ENCODE measurements around the gene PRR23A. TPM values are rescaled to one million over a fixed set of nuclear protein-coding genes. Genes with fewer than 3 reads are reported as not detected.
"Not testable (repeated sequence)": the region's sequence is repeated elsewhere in the genome, so short reads cannot be mapped to it uniquely, and the experiment has no call there.

PRR23A gene
- total RNA-seq, 1 experiment from 2014 or later, result not detected

DNA sequence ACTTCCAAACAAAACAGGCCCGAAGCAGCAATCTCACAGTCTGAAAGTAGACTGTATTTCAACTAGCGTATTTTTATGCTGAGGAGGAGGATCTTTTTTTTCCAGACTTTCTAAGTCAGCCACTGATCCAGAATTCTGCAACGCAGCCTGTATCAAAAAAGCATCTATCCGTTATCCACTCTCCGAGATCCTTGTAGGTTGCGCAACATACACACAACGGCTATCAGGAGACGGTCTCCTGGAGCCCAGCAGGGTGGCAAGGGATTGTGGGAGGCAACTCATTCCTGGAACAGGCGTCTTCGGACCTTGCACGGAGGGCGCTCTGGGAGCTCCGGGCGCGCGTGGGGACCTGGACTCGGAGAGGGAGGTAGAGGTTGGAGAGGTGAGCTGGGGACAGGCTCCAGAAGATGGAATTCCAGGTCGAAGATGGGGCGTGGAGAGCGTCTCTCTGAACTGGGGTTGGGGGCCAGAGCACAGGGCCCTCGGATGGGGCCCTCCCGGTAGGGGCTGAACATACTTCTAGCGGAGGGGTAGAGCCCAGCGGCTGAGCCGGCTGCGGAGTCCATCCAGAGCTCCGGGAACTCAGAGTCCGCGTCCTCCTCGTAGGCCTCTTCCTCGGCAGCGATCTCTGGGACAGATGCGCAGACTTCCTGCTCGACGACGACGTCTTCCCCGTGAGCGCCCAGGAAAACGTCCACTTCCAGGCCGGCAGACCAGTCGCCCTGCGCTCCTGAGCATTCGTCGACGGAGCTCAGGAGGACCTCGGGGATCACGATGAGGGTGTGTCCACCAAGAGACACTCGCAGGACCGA lies 37.7 kb upstream of the PRR23A start:
- Mint-ChIP-seq H3K27ac (ENCODE audit: unreplicated experiment) (no peak overlapping the region), H3K36me3 (ENCODE audit: insufficient read depth, unreplicated experiment) (no peaks in the 10 kb centered on the region), H3K4me1 (ENCODE audit: low read depth, unreplicated experiment) (no peaks in the 10 kb centered on the region), H3K4me3 (ENCODE audit: unreplicated experiment) (no peak overlapping the region), H3K27me3 (ENCODE audit: insufficient read depth, unreplicated experiment) (peaks cover 9% of the 10 kb centered on the region), H3K9me3 (ENCODE audit: unreplicated experiment) (no peaks in the 10 kb centered on the region)
- ChIA-PET POLR2A (no interaction called here), CTCF (no interaction called here)
- DNase-seq, result no peak
- Histone ChIP-seq H3K9me3 (0 out of 2 replicates have a peak, but pooled peaks cover 4% of the 10 kb centered on the region), H3K27me3 (replicated peaks; ENCODE audit: control insufficient read depth, insufficient read depth, low read length) (no peaks in the 10 kb centered on the region), H3K4me3 (ENCODE audit: low read depth, low read length) (no peak overlapping the region), H3K4me1 (no peaks in the 10 kb centered on the region), H3K36me3 (ENCODE audit: control insufficient read depth, insufficient read depth, low read length) (no peaks in the 10 kb centered on the region)
- TF ChIP-seq, protein P1, sequence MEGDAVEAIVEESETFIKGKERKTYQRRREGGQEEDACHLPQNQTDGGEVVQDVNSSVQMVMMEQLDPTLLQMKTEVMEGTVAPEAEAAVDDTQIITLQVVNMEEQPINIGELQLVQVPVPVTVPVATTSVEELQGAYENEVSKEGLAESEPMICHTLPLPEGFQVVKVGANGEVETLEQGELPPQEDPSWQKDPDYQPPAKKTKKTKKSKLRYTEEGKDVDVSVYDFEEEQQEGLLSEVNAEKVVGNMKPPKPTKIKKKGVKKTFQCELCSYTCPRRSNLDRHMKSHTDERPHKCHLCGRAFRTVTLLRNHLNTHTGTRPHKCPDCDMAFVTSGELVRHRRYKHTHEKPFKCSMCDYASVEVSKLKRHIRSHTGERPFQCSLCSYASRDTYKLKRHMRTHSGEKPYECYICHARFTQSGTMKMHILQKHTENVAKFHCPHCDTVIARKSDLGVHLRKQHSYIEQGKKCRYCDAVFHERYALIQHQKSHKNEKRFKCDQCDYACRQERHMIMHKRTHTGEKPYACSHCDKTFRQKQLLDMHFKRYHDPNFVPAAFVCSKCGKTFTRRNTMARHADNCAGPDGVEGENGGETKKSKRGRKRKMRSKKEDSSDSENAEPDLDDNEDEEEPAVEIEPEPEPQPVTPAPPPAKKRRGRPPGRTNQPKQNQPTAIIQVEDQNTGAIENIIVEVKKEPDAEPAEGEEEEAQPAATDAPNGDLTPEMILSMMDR (IDR thresholded peaks at IDR 0.05; ENCODE audit: insufficient read depth in 1 of 2, low read depth in 1 of 2, low read length in 1 of 2, severe bottlenecking in 1 of 2, unreplicated experiment in 1 of 2), result no peak
- BruUV-seq (replicated peaks), result no TSS peak
- intact Hi-C loops (cut with micrococcal nuclease; ENCODE audit: unreplicated experiment), result no loop called here

DNA sequence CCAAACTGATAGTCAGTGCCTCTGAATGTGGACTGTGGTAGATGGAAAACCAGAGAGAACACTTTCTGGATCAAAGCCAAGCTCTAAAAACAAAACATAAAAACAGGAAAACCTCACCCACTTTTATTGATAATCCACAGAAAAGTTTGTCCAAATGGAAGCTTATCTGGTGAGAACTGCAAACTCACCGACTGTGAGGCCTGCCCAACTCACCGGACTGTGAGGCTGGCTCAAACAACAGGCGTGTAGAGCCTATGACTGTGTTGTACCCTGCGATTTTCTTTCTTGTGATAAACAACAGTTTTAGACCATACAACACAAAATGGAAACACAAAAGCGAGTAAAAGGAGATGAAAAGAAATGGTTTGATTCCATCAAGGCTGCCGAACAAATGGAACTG lies 31.4 kb upstream of the PRR23A start:
- Histone ChIP-seq H3K36me3 (ENCODE audit: control insufficient read depth, insufficient read depth, low read length) (no peaks in the 10 kb centered on the region), H3K4me1 (no peaks in the 10 kb centered on the region), H3K4me3 (ENCODE audit: low read depth, low read length) (no peak overlapping the region), H3K9me3 (no peaks in the 10 kb centered on the region), H3K27me3 (replicated peaks; ENCODE audit: control insufficient read depth, insufficient read depth, low read length) (no peaks in the 10 kb centered on the region)
- intact Hi-C loops (cut with micrococcal nuclease; ENCODE audit: unreplicated experiment), result no loop called here
- Mint-ChIP-seq H3K4me1 (ENCODE audit: low read depth, unreplicated experiment) (no peaks in the 10 kb centered on the region), H3K4me3 (ENCODE audit: unreplicated experiment) (no peak overlapping the region), H3K27me3 (ENCODE audit: insufficient read depth, unreplicated experiment) (peaks cover 28% of the 10 kb centered on the region), H3K27ac (ENCODE audit: unreplicated experiment) (no peak overlapping the region), H3K9me3 (ENCODE audit: unreplicated experiment) (no peaks in the 10 kb centered on the region), H3K36me3 (ENCODE audit: insufficient read depth, unreplicated experiment) (no peaks in the 10 kb centered on the region)
- ChIA-PET POLR2A (no interaction called here), CTCF (no interaction called here)
- DNase-seq, result no peak
- TF ChIP-seq, protein P1 (IDR thresholded peaks at IDR 0.05; ENCODE audit: insufficient read depth in 1 of 2, low read depth in 1 of 2, low read length in 1 of 2, severe bottlenecking in 1 of 2, unreplicated experiment in 1 of 2), result no peak
- no TSS peak for BruUV-seq (replicated peaks)

DNA sequence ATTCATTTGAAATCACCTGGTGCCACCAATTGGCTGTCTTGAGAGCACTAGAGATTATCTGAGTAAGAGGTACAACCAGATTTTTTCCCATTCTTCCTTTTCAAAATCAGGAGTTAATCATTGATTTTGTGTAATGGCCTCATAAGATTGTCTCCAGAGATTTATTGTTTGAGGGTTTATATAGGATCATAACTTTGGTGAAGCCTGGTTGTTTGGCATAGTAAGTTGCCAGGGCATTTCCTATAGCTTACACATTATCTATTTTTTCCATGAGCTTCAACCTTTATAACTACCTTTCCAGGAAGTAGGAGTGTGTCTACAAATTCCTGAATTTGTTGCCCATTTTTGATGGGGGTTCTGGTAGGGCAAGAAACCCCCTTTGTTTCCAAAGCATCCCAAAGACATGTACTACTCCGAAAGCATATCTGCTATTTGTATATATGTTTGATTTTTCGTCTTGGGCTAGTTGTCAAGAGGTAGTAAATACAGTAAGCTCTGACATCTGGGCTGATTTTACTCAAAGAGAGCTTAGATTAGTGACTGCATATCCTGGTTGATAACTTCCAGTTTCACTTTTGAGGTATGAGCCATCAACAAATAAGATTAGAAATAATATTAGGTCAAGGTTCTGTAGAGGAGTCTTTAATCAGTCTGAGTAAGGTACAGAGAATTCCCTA lies 26.4 kb upstream of the PRR23A start:
- no peaks in the 10 kb centered on the region for H3K36me3 Mint-ChIP-seq (ENCODE audit: insufficient read depth, unreplicated experiment)
- Histone ChIP-seq H3K4me3 (ENCODE audit: low read depth, low read length) (no peak overlapping the region), H3K9me3 (peaks cover 9% of the 10 kb centered on the region), H3K4me1 (no peaks in the 10 kb centered on the region), H3K27me3 (replicated peaks; ENCODE audit: control insufficient read depth, insufficient read depth, low read length) (no peaks in the 10 kb centered on the region), H3K36me3 (ENCODE audit: control insufficient read depth, insufficient read depth, low read length) (no peaks in the 10 kb centered on the region)
- ChIA-PET CTCF (no interaction called here), POLR2A (no interaction called here)
- TF ChIP-seq, protein P1 (IDR thresholded peaks at IDR 0.05; ENCODE audit: insufficient read depth in 1 of 2, low read depth in 1 of 2, low read length in 1 of 2, severe bottlenecking in 1 of 2, unreplicated experiment in 1 of 2), result no peak
- H3K27me3 Mint-ChIP-seq (ENCODE audit: insufficient read depth, unreplicated experiment), result peaks cover 17% of the 10 kb centered on the region
- intact Hi-C loops (cut with micrococcal nuclease; ENCODE audit: unreplicated experiment), result no loop called here
- H3K4me3 Mint-ChIP-seq (ENCODE audit: unreplicated experiment), result no peak overlapping the region
- no peak for DNase-seq
- BruUV-seq (replicated peaks), result no TSS peak
- no peak overlapping the region for H3K27ac Mint-ChIP-seq (ENCODE audit: unreplicated experiment)
- H3K4me1 Mint-ChIP-seq (ENCODE audit: low read depth, unreplicated experiment), result no peaks in the 10 kb centered on the region
- peaks cover 14% of the 10 kb centered on the region for H3K9me3 Mint-ChIP-seq (ENCODE audit: unreplicated experiment)

DNA sequence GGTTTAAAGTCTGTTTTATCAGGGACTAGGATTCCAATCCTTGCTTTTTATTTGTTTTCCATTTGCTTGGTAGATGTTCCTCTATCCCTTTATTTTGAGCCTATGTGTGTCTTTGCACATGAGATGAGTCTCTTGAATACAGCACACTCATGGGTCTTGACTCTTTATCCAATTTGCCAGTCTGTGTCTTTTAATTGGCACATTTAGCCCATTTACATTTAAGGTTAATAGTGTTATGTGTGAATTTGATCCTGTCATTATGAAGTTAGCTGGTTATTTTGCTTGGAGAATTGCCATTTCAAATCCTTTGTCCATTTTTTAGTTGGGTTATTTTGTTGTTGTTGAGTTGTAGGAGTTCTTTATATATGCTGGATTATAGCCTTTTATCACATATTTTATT lies 24.5 kb upstream of the PRR23A start:
- H3K36me3 ChIP-seq (ENCODE audit: control insufficient read depth, insufficient read depth, low read length); BruUV-seq (replicated peaks); intact Hi-C loops (cut with micrococcal nuclease; ENCODE audit: unreplicated experiment); POLR2A ChIA-PET; H3K27ac Mint-ChIP-seq (ENCODE audit: unreplicated experiment); H3K4me1 Mint-ChIP-seq (ENCODE audit: low read depth, unreplicated experiment); H3K4me3 ChIP-seq (ENCODE audit: low read depth, low read length); H3K27me3 ChIP-seq (replicated peaks; ENCODE audit: control insufficient read depth, insufficient read depth, low read length); H3K36me3 Mint-ChIP-seq (ENCODE audit: insufficient read depth, unreplicated experiment); H3K9me3 ChIP-seq; H3K4me1 ChIP-seq; H3K4me3 Mint-ChIP-seq (ENCODE audit: unreplicated experiment); DNase-seq; CTCF ChIA-PET: not testable (repeated sequence)
- H3K9me3 Mint-ChIP-seq (ENCODE audit: unreplicated experiment), result peaks cover 14% of the 10 kb centered on the region
- H3K27me3 Mint-ChIP-seq (ENCODE audit: insufficient read depth, unreplicated experiment), result peaks cover 11% of the 10 kb centered on the region

All from Caco-2 (cell line).